GM19468 (cell line): ENCODE measurements around the gene EBNA1BP2.
"Not testable (repeated sequence)": the region's sequence is repeated elsewhere in the genome, so short reads cannot be mapped to it uniquely, and the experiment has no call there.

Source experiments
- ATAC-seq: cut with Tn5 transposase; IDR thresholded peaks from one replicate; pipeline ENCODE4 v1.9.1; 2021; ENCODE audit warnings: mild to moderate bottlenecking, moderate library complexity, moderate number of reproducible peaks; ENCODE audit not compliant: unreplicated experiment; ENCODE audit errors: extremely low read depth

EBNA1BP2 gene

GRCh38 chr1:43128816-43129215 is 43.3 kb downstream of the EBNA1BP2 start:
- no peak for ATAC-seq

GRCh38 chr1:43123031-43123430 is 49.1 kb downstream of the EBNA1BP2 start:
- no peak for ATAC-seq

GRCh38 chr1:43121256-43121900 is 50.7 kb downstream of the EBNA1BP2 start:
- ATAC-seq = no peak

DNA sequence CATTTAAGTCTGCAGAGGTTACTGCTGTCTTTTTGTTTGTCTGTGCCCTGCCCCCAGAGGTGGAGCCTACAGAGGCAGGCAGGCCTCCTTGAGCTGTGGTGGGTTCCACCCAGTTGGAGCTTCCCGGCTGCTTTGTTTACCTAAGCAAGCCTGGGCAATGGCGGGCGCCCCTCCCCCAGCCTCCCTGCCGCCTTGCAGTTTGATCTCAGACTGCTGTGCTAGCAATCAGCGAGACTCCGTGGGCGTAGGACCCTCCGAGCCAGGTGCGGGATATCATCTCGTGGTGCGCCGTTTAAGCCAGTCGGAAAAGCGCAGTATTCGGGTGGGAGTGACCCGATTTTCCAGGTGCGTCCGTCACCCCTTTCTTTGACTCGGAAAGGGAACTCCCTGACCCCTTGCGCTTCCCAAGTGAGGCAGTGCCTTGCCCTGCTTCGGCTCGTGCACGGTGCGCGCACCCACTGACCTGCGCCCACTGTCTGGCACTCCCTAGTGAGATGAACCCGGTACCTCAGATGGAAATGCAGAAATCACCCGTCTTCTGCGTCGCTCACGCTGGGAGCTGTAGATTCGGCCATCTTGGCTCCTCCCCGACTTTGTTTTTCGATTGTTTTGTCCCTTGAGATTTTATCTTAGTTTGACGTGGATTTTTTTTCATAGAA is 52.0 kb downstream of the EBNA1BP2 start:
- not testable (repeated sequence) for ATAC-seq
